GM19372 (cell line): ENCODE data around the gene KCTD7.
A peak's percentile ranks its signal among the peaks of the same experiment; 100 is the strongest.
"Not testable (repeated sequence)": the region's sequence is repeated elsewhere in the genome, so short reads cannot be mapped to it uniquely, and the experiment has no call there.

ENCODE experiments used
- ATAC-seq: cut with Tn5 transposase; IDR thresholded peaks from one replicate; pipeline ENCODE4 v1.9.1; 2021; ENCODE audit warnings: mild to moderate bottlenecking, low read depth, moderate library complexity; ENCODE audit not compliant: unreplicated experiment

KCTD7 gene

GRCh38 chr7:66651026-66651425 is 22.3 kb downstream of the KCTD7 start:
- ATAC-seq, result not testable (repeated sequence)

GRCh38 chr7:66653719-66654274 is 25.1 kb downstream of the KCTD7 start:
- ATAC-seq, result not testable (repeated sequence)

DNA sequence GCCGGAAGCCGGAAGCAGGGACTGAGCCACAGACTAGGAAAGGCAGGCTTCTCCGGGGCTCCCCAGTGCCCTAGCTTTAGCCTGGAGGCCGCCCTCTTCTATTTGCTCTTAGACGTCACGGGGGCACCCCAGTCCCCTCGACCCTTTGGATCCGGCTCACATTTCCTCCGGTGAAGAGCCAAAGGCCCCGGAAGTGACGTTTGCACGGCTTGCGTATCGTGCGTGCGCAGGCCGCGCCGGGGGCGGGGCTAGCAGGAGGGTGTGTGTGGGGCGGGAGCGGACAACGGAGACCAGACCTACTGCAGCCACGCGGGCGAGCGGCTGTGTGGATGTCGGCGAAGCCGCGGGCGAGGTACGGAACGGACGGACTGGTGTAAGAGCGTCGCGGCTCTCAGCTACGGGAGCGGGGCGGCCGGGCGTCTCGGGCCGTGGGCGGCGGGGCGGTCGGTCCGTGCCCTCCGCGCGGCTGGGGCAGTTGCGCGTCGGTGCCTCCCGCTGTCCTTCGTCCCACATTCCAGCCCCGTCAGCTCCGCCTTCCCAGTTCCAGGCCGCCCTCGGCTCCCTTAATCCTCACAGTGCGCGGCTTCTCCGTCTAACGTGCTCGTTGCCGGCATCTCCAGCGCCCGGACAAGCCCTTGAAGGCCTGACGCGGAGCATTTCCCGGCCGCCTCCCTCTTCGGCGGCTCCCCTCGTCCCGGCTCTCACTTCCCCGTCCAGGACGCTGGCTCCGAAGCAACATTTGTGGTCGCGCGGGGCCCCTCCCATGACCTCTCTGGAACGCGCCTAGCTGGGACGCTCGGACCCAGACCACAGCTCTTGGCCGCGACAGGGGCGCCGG is 25.8 kb downstream of the KCTD7 start:
- ATAC-seq, result peak; percentile 89

DNA sequence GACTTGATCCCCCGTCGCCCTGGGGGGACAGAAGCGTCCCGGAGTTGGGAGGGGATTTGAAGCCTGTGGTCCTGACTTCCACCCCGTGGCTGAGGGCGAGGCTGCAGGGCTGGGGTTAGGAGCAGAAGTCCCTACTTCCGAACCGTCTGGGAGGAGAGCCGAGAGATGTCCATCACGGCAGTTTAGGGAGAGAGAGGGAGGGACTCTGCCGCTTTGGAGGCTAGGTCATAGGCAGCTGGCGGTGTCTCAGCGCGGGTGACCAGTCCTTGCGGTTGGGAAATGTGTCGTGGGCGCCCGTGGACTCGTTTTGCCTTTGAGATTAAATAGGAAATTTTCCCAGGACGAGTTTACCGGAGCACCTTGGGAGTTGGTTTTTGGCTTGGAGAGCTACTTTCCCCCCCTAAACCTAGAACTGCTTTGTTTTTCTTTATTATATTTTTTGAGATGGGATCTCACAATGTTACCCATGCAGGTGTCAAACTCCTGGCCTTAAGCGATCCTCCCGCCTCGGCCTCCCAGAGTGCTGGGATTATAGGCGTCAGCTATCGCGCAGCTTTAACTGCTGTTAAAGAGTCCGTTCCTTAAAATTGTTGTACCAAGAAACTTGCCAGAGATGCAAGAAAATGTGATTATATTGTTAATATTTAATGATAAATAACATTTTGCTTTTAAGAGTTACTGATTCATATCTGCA is 26.6 kb downstream of the KCTD7 start:
- ATAC-seq, result not testable (repeated sequence)

- not testable (repeated sequence) for ATAC-seq
These were observed 27.3 kb downstream of the KCTD7 start for GRCh38 chr7:66655826-66656485.

DNA sequence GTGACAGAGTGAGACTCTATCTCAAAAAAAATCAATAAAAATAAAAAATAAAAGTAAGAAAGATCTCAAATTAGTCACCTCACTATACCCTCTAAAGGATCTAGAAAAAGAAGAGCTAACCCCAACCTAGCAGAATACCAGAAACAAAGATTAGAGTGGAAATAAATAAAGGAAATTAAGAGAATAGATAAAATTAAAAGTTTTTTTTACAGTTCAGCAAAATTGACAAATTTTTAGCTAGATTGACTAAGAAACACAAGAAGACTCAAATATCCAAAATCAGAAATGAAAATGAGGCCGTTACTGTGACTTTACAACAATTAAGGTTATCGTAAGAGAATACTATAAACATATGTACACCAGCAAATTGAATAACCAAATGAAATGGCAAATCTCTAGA is 29.1 kb downstream of the KCTD7 start:
- ATAC-seq, result no peak

- no peak for ATAC-seq
These were observed 34.1 kb downstream of the KCTD7 start for GRCh38 chr7:66662646-66663264.

DNA sequence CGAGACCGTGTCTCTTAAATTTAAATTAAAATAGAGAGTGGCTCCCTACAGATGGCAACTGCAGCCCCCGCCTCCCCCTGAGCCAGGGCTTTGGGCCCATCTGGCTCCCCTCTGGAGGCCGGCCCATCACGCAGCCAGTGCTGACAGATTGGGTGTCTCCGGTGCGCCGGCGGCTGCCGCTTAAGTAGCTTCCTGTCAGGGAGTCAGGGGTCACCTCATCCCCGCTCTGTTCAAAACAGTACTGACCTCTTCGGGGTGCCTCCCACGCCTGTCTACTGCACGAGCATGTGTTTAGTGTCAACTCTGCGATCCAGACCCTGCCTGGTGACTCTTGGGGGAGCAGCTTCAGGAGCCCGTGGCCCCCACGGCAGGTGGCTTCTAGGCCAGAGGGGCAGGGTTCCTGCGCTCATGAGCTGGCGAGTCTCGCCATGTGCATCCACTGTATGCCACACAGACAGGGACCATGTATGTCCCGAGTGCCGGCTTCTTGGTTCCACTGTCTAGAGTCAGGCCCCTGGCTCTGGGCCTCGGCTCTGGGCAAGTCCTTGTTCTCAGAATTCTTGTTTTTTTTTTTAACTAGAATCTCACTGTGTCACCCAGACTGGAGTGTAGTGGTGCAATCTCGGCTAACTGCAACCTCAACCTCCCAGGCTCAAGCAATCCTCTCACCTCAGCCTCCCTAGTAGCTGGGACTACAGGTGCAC is 36.1 kb downstream of the KCTD7 start:
- no peak for ATAC-seq

GRCh38 chr7:66666313-66666952 is 37.8 kb downstream of the KCTD7 start:
- ATAC-seq, result no peak

DNA sequence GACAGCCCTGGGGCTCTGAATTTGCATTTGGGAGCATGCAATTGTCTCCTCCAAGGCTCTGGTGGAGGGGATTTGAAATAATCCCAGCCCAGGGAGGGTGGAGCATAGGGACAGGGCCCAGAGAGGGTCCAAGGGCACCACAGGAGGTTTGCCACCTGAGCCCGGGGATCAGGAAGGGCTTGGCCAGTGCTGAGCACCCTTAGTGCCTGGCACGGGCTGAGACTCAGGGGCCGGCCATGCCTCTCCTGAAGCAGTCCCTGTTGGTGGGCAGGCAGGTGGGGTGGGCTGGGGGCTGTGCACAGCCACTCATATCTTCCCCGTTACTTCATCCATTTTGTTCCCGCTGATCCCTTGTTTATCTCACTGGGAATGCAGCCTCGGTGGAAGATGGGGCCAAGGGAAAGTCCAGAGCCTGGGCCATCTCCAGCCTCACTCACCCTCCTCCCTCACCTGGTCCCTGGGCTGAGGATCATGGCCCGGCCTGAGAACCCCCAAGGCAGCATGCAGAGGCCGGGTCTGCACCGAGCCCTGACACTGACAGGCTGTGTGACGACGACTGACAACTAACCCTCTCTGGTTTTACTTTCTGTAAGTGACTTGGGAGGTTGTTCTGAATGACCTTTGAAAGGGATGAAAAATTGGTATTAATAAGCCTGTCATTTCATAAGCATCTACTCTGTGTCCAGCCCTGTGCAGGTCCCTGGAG is 38.5 kb downstream of the KCTD7 start:
- no peak for ATAC-seq

DNA sequence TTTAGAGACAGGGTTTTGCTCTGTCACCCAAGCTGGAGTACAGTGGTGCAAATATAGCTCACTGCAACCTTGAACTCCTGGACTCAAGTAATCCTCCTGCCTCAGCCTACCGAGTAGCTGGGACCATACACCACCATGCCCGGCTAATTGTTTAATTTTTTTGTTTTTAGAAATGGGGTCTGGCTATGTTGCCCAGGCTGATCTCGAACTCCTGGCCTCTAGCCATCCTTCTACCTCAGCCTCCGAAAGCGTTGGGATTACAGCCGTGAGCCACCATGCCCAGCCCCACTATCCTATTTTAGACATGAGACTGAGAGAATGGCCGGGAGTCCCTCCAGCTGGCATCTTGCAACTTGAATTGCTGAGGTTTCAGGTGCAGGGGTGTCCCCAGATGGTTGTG is 39.4 kb downstream of the KCTD7 start:
- ATAC-seq, result no peak

GRCh38 chr7:66668677-66669076 is 40.0 kb downstream of the KCTD7 start:
- no peak for ATAC-seq

DNA sequence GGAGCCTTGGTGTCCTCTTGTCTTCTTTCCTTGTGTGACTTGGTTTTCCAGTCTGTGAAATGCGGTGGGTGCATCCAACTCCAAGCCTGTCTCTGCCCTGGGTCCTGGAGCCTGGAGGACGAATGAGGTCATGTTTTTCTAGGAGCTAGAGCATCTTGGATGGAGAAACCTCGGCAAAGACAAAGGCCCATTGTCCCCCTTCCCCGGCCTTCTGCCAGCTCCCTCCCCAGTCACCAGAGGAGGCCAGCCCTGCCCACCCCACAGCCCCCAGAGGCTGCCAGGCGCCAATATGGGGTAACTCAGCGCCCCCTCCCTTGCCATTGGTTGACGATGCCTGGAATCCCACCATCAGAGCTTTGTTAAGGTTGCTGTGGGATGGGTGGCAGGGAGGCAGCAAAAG is 40.4 kb downstream of the KCTD7 start:
- no peak for ATAC-seq

GRCh38 chr7:66669496-66669895 is 40.8 kb downstream of the KCTD7 start:
- ATAC-seq, result no peak

DNA sequence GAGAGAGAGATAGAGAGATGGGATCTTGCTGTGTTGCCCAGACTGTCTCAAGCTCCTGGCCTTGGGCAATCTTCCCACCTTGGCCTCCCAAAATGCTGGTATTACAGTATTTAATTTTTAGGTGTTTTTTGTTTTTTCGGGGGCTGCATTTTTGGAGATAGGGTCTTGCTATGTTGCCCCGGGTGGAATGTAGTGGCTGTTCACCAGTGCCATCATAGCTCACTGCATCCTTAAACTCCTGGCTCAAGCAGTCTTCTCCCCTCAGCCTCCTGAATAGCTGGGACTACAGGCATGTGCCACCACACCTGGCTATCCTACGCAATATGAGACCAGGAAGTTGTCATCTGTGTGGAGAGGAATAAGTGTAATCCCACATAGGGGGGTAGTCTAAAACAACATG is 42.4 kb downstream of the KCTD7 start:
- ATAC-seq, result no peak

DNA sequence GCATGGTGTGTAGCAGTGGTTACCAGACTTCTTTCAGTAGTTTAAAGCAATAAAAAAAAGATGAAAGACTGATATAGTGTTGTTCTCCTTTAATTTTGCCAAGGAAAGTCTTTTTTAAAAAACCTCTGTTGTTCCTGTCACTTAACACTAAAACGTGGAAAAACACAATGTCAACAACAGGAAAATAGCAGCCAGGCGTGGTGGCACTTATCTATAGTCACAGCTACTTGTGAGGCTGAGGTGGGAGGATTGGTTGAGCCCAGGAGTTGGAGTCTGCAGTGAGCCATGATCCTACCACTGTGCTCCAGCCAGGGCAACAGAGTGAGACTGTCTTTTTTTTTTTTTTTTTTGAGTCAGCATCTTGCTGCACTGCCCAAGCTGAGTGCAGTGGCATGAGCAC is 42.8 kb downstream of the KCTD7 start:
- not testable (repeated sequence) for ATAC-seq

DNA sequence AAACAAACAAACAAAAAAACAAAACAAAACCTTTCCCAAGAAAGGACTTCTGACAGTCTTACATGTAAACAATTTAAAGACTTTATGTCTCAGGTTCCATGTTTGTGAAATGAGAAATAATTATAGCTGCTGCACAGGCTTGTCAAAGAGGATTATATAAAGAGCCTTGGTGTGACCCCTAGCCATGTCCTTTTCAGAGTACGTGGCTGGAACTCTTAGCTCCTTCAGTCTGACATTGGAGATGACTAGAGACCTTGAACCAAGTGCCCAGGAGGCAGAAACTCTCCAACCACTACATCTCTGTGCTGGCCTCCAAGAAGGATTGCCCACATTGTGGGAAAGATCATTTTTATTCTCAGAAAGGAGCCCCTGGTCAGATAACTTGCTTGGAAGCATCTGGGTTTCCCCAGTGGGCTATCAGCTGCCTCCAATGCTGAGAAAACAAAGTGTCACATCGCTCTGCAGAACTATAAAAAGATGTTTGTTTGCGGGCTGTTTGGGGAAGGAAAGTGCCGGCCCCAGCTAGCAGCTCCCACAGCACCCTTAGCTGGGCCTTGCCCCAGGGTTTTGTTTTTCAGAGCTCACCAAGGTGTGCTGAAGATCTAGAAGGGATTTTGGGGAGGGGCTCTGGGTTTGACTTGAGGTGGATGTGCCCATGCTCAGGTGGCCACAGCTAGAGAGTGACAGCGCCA is 43.9 kb downstream of the KCTD7 start:
- ATAC-seq, result not testable (repeated sequence)

GRCh38 chr7:66673124-66673640 is 44.5 kb downstream of the KCTD7 start:
- not testable (repeated sequence) for ATAC-seq
